Heart right ventricle (tissue), 16 donors: ENCODE data around the gene SLC6A7. TPM values are rescaled to one million over a fixed set of nuclear protein-coding genes. Genes with fewer than 3 reads are reported as not detected.
A peak's percentile ranks its signal among the peaks of the same experiment; 100 is the strongest.

Source experiments
- ATAC-seq, 8 donors: fragments of 200-7000 bp; cut with Tn5 transposase; one replicate each; pipeline ENCODE4 v1.9.1; 2020; ENCODE audit warnings: mild to moderate bottlenecking in 8 of 8, moderate library complexity in 8 of 8, moderate number of reproducible peaks in 1 of 8
- DNase-seq, 2 donors: peaks; one replicate each; pipeline ENCODE4 v3.0.0-alpha.2; 2020
- H3K27ac ChIP-seq, 10 donors: fragments of 200-600 bp; sonication (generic) in 2 of 10; one replicate each; pipeline versions ENCODE4 v1.5.0 to v1.8.0; 2020 to 2022; ENCODE audit warnings: mild to moderate bottlenecking in 3 of 10
- H3K27me3 ChIP-seq, 7 donors: fragments of 200-600 bp; one replicate each; pipeline ENCODE4 v1.8.0; 2021 to 2022; ENCODE audit warnings: mild to moderate bottlenecking in 2 of 7
- H3K36me3 ChIP-seq, 9 donors: fragments of 200-600 bp; sonication (generic) in 1 of 9; one replicate each; pipeline versions ENCODE4 v1.5.0 to v1.8.0; 2020 to 2022; ENCODE audit warnings: mild to moderate bottlenecking in 2 of 9
- H3K4me1 ChIP-seq, 9 donors: fragments of 200-600 bp; sonication (generic) in 1 of 9; one replicate each; pipeline versions ENCODE4 v1.5.0 to v1.8.0; 2020 to 2022; ENCODE audit warnings: mild to moderate bottlenecking in 4 of 9
- H3K4me3 ChIP-seq, 10 donors: fragments of 200-600 bp; sonication (generic) in 2 of 10; one replicate each; pipeline versions ENCODE4 v1.5.0 to v1.8.0; 2020 to 2022; ENCODE audit warnings: mild to moderate bottlenecking in 7 of 10, moderate library complexity in 2 of 10
- H3K9me3 ChIP-seq, 11 donors: fragments of 200-600 bp in 10 of 11; sonication (generic) in 2 of 11; one replicate each; pipeline versions ENCODE4 v1.5.0 to v1.8.0; 2013 to 2022; ENCODE audit warnings: mild to moderate bottlenecking in 2 of 11, control low read depth in 1 of 11, moderate library complexity in 1 of 11
- WGBS, 2 donors: extraction: QIAGEN DNeasy Blood & Tissue Kit; methylation state at CpG; one replicate each; pipeline ENCODE4 v1.1.7; 2013; ENCODE audit warnings: inconsistent platforms in 1 of 2; 5-methylcytosine and 5-hydroxymethylcytosine counted together
- intact Hi-C, 10 donors: fragments of 100-400 bp; cut with DNase I; formaldehyde crosslinking; loops; one replicate each; pipeline versions ENCODE4 v1.11.1 to v1.14.2; 2022
- polyA plus RNA-seq, 2 donors: library from polyadenylated mRNA; stranded (reverse); fragments of 200-250 nt; gene quantifications; one replicate each; pipeline ENCODE4 v1.2.3, GENCODE V29; 2013
- total RNA-seq, 10 donors: library from RNA; stranded (reverse); fragmentation: NEBNext Ultra II Directional in 3 of 10; extraction: Animal tissue kit (Norgen Biotek cat#: 25700) in 3 of 10; gene quantifications; one replicate each; pipeline versions ENCODE4 v1.2.1 to v1.2.4, GENCODE V29; 2021 to 2023
- TF ChIP-seq, protein P1 (sequence below), 9 donors: fragments of 200-600 bp; sonication (generic) in 2 of 9; IDR thresholded peaks; one replicate each; pipeline versions ENCODE4 v1.5.0 to v1.8.0; 2021 to 2022; ENCODE audit warnings: antibody characterized with exemption in 9 of 9, mild to moderate bottlenecking in 5 of 9, moderate library complexity in 1 of 9
- donor health status: Arrhythmogenic right ventricular cardiomyopathy.
- donor health status: ischemic (EF 13 %, LVEDD 7.1; RV severe dilation, severe dysfunction).
- donor health status: healthy with polysubstance abuse.
- donor health status: DM: no; HTN: yes; CAD: no.
- donor health status: DM: no; HTN: no; CAD: no.
- donor health status: ischemic (EF 25% LVEDD 6.9; RV normal size, moderate dysfunction).
- donor health status: ischemic (EF 25% LVEDD 5.7; RV mildly dilated, moderate dysfunction).
- donor health status: healthy.
- donor health status: DM: yes; HTN: yes; CAD: no.
- donor health status: Ischemic cardiomyopathy.
- donor health status: ischemic (EF 35%, LVEDD 5.7; RV mildly dilated, moderate dysfunction).
- donor health status: nonischemic (EF 11% LVEDD 7.7; RV severe dilation, severe dysfunction).
- donor health status: DM: yes; HTN: yes; CAD: no.
- donor health status: PGD.
- donor health status: ischemic (EF 29% LVEDD 5.4; RV normal size, mild dysfunction).
- donor health status: nonischemic (EF 23%, LVEDD 6.1; RV moderate dilation, normal function).

Gene SLC6A7
- total and polyA plus RNA-seq, 12 donors = not detected

DNA sequence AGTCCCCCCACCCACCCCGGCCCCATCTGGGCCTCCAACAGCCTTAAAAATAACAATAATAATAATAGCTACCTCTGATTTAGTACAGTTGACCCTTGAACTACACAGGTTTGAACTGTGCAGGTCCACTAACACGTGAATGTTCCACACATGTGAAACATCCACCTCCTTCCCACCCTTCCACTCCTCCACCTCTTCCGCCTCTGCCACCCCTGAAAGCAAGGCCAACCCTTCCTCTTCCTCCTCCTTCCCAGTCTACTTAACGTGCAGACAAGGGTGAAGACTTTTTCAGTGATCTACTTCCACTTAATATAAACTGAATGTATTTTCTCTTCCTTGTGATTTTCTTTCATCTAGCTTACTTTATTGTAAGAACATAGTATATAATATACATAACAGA is 45.0 kb upstream of the SLC6A7 start:
- no peaks in the 10 kb centered on the region for H3K27me3 ChIP-seq
- no peaks in the 10 kb centered on the region for H3K9me3 ChIP-seq
- peaks cover 24 to 91% (median 67%) of the 10 kb centered on the region in 9 donors for H3K4me1 ChIP-seq
- TF ChIP-seq, protein P1, sequence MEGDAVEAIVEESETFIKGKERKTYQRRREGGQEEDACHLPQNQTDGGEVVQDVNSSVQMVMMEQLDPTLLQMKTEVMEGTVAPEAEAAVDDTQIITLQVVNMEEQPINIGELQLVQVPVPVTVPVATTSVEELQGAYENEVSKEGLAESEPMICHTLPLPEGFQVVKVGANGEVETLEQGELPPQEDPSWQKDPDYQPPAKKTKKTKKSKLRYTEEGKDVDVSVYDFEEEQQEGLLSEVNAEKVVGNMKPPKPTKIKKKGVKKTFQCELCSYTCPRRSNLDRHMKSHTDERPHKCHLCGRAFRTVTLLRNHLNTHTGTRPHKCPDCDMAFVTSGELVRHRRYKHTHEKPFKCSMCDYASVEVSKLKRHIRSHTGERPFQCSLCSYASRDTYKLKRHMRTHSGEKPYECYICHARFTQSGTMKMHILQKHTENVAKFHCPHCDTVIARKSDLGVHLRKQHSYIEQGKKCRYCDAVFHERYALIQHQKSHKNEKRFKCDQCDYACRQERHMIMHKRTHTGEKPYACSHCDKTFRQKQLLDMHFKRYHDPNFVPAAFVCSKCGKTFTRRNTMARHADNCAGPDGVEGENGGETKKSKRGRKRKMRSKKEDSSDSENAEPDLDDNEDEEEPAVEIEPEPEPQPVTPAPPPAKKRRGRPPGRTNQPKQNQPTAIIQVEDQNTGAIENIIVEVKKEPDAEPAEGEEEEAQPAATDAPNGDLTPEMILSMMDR (IDR thresholded peaks at IDR 0.05) = no peak
- H3K27ac ChIP-seq = peak overlapping the region; percentile 53 to 92 (median 87)
- 38 to 47% methylated on average over 4 of the region's 4 CpGs for WGBS, 2 donors
- ATAC-seq = no peak
- DNase-seq = no peak
- peak overlapping the region in 3 of 10 donors; percentile 7 to 25 (median 21) for H3K4me3 ChIP-seq
- intact Hi-C loops = no loop called here
- peaks cover 0 to 8% (median 0%) of the 10 kb centered on the region in 9 donors for H3K36me3 ChIP-seq

DNA sequence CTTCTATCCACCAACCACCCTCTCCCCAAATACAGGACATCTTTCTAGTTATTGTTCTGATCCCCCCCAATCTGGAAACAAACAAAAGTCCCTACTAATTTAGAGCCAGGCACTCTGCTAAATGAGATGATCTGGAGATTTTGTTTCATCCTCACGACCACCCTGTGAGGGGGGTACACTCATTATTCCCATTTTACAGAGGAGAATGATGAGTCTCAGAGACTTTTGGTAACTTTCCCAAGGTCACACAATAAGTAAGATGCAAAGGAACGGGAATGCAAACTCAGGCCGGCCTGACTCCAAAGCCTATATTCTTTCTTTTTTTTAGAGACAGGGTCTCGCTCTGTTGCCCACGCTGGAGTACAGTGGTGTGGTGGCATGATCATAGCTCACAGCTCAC is 43.6 kb upstream of the SLC6A7 start:
- Histone ChIP-seq H3K4me1 (peaks cover 13 to 89% (median 59%) of the 10 kb centered on the region in 9 donors), H3K36me3 (peaks cover 0 to 13% (median 0%) of the 10 kb centered on the region in 9 donors), H3K4me3 (peak overlapping the region in 1 of 10 donors; percentile 20), H3K27me3 (no peaks in the 10 kb centered on the region), H3K27ac (peak overlapping the region; percentile 32 to 92 (median 85)), H3K9me3 (no peaks in the 10 kb centered on the region)
- intact Hi-C loops = no loop called here
- DNase-seq (no peak), ATAC-seq (no peak)
- 86 to 91% methylated on average over 5 of the region's 5 CpGs for WGBS, 2 donors
- TF ChIP-seq, protein P1 (IDR thresholded peaks at IDR 0.05) = no peak

DNA sequence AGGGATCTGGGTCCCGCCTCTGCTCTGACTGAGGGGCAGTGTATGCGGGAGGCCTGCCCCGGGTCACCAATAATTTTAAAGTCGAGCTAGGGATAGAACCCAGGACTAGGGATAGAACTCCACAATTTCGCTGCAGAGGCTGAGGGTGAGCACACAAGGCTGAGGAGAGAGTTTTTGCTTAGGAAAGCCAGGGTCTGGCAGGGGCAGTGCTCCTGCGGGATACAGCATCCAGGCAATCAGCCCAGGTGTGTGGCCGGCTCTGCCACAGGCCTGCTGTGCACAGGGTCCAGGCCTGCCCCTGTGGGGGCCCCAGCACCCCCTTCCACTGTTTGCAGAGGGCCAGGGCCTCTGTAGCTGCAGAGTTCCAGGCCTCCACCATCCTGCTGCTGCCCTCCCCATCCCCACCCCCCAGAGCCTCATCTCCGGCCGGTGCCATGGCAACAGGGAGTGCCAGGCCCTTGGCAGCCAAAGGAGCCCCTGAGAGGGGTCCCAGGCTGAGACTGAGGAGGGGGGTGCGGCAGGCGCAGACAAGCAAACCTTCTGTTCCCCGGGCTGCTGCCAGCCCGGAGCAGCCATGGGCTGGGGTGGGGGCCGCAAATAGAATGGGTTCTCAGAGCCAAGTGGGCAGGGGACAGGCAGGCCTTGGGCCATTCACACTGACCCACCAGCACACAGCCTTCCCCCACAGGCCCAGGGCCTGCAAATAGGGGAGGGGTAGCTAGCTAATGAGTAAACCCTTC is 42.8 kb upstream of the SLC6A7 start:
- H3K4me3 ChIP-seq = peak overlapping the region in 9 of 10 donors; percentile 3 to 67 (median 20)
- DNase-seq (peak in 1 of 2 donors; percentile 14), ATAC-seq (no peak)
- peak overlapping the region; percentile 48 to 92 (median 85) for H3K27ac ChIP-seq
- H3K36me3 ChIP-seq = peaks cover 0 to 18% (median 0%) of the 10 kb centered on the region in 9 donors
- TF ChIP-seq, protein P1 (IDR thresholded peaks at IDR 0.05) = no peak
- H3K4me1 ChIP-seq = peaks cover 9 to 84% (median 53%) of the 10 kb centered on the region in 9 donors
- no peaks in the 10 kb centered on the region for H3K27me3 ChIP-seq
- intact Hi-C loops = no loop called here
- WGBS, 2 donors = 79 to 80% methylated on average over 14 of the region's 14 CpGs
- no peaks in the 10 kb centered on the region for H3K9me3 ChIP-seq

DNA sequence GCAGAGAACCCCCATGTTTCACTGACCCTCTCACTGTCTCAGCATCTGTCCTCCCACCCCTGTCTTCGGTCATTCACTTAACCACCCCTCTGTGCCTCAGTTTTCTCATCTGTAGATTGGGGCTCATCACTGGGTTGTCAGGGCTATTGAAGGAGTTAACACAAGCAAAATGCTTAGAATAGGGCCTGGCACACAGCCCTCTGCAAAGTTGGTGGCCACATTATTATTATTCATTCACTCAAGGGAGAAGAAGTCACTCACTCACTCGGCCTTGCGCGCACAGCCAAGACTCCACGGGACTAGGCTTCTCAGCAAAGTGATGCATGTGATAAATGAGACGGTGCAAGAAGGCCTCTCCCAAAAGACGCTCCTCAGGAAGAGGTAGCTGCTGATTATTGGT is 42.2 kb upstream of the SLC6A7 start:
- ATAC-seq = no peak
- H3K27ac ChIP-seq = peak overlapping the region; percentile 48 to 92 (median 85)

More for the DNA sequence above, 42.2 kb upstream of the SLC6A7 start:
- Histone ChIP-seq H3K4me3 (peak overlapping the region in 9 of 10 donors; percentile 3 to 67 (median 20)), H3K9me3 (no peaks in the 10 kb centered on the region), H3K4me1 (peaks cover 5 to 78% (median 47%) of the 10 kb centered on the region in 9 donors), H3K27me3 (no peaks in the 10 kb centered on the region), H3K36me3 (peaks cover 0 to 25% (median 0%) of the 10 kb centered on the region in 9 donors)
- intact Hi-C loops = no loop called here
- TF ChIP-seq, protein P1 (IDR thresholded peaks at IDR 0.05) = no peak
- WGBS, 2 donors = 76 to 80% methylated on average over 7 of the region's 7 CpGs
- peak in 1 of 2 donors; percentile 9 for DNase-seq
